ENCODE measurements around the gene DEFB108B. TPM values are rescaled to one million over a fixed set of nuclear protein-coding genes. Genes with fewer than 3 reads are reported as not detected.
"Not testable (repeated sequence)": the region's sequence is repeated elsewhere in the genome, so short reads cannot be mapped to it uniquely, and the experiment has no call there.

Gene DEFB108B
- total and polyA plus RNA-seq, 7 donors = not detected

DNA sequence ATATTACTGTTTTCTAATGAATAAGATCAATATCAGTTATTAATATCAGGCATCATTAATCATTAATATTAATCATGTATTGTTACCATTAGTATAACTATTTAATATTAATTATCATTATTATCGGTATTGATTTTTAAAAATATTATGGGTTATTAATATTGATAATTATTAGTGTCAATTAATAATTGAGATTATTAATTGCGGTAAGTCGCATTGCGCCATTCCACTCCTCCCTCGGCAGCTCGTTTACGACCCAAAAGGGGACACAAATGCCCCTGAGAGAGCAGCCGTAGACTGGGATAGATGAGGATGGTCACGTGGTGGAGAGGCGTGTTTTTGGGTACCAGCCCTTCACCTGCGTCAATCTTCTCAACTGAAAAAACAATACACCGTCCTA lies 52.8 kb downstream of the DEFB108B start:
- WGBS, 3 donors = 95 to 97% (median 97%) methylated on average over 12 of the region's 12 CpGs
- DNase-seq; H3K4me1 ChIP-seq; H3K27ac ChIP-seq; intact Hi-C loops (cut with DNase I); H3K36me3 ChIP-seq (ENCODE audit: insufficient read depth in 1 of 2, low read depth in 1 of 2); ATAC-seq; H3K27me3 ChIP-seq (ENCODE audit: insufficient read depth in 3 of 3, low read length in 2 of 3); H3K4me3 ChIP-seq; H3K9me3 ChIP-seq: not testable (repeated sequence)

Other genes starting within 250 kb of the DEFB108B start
- not detected for gene DEFB131B, start 45.3 kb downstream of the DEFB108B start, total RNA-seq
- not detected for gene DEFB131B, start 45.3 kb downstream of the DEFB108B start, polyA plus RNA-seq
- gene XNDC1N, start 95.4 kb downstream of the DEFB108B start, total RNA-seq = 1 to 10 TPM; 1.3 to 3.9 (median 1.6) TPM
- 1 to 10 TPM in 1 of 3 donors, under 1 TPM in 2; 0.82 to 2.8 (median 0.86) TPM for gene XNDC1N, start 95.4 kb downstream of the DEFB108B start, polyA plus RNA-seq
- gene RNF121, start 95.8 kb downstream of the DEFB108B start, total RNA-seq = 10 to 100 TPM; 23.0 to 29.7 (median 27.0) TPM
- 10 to 100 TPM; 24.1 to 51.7 (median 36.3) TPM for gene RNF121, start 95.8 kb downstream of the DEFB108B start, polyA plus RNA-seq
- gene IL18BP, start 165.7 kb downstream of the DEFB108B start, total RNA-seq = 1 to 10 TPM; 2.9 to 4.4 (median 3.2) TPM
- 1 to 10 TPM; 1.5 to 2.1 (median 2.0) TPM for gene IL18BP, start 165.7 kb downstream of the DEFB108B start, polyA plus RNA-seq
- 100 to 1,000 TPM in 3 of 4 donors, 10 to 100 TPM in 1; 100.0 to 130 (median 111) TPM for gene NUMA1, start 247.3 kb downstream of the DEFB108B start, total RNA-seq
- 100 to 1,000 TPM in 1 of 3 donors, 10 to 100 TPM in 2; 68.9 to 102 (median 92.8) TPM for gene NUMA1, start 247.3 kb downstream of the DEFB108B start, polyA plus RNA-seq
- gene LRRC51, start 247.7 kb downstream of the DEFB108B start, total RNA-seq = 1 to 10 TPM; 4.9 to 5.9 (median 5.4) TPM
- gene LRRC51, start 247.7 kb downstream of the DEFB108B start, polyA plus RNA-seq = 10 to 100 TPM in 1 of 3 donors, 1 to 10 TPM in 2; 4.0 to 10.4 (median 7.0) TPM